ENCODE data around the gene PRR35. TPM values are rescaled to one million over a fixed set of nuclear protein-coding genes. Genes with fewer than 3 reads are reported as not detected.

The PRR35 gene
- total and polyA plus RNA-seq, 7 donors, result not detected

DNA sequence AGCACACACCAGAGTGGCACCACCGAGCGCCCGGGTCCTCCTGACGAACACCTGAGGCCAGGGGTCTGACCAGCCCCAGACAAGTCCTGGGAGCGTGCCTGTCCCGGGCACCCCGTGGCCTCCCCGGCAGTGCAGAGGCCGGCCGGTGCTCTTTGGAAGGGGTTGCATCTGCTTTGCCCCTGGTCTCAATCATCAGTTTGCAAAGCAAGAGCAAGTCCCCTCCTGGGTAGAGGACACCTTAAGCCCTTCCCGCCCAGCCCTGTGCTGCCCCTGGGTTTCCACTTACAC, 44.3 kb upstream of the PRR35 start:
- WGBS, 3 donors, result 95 to 98% (median 96%) methylated on average over 6 to 11 of the region's 11 CpGs
- no peak for TF ChIP-seq CTCF (IDR thresholded peaks at IDR 0.05)

DNA sequence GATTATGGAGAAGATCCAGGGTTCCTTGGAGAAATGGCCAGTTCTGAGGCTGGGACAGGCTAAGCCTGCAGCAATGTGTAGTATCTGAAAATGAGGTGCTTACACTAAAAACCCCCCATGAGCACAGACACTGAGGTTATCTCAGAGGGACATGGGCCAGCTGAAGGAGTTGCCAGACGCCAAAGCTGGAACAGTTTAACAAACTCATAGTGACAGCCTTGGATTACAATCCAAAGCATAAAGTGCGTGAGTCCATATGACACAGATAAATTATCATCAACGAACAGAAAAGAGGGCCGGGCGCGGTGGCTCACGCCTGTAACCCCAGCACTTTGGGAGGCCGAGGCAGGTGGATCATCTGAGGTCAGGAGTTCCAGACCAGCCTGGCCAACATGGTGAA, 43.9 kb upstream of the PRR35 start:
- no peak overlapping the region for H3K27ac ChIP-seq
- TF ChIP-seq CTCF (IDR thresholded peaks at IDR 0.05), result no peak
- 95 to 97% (median 95%) methylated on average over 8 of the region's 8 CpGs for WGBS, 3 donors
- H3K4me1 ChIP-seq, result no peaks in the 10 kb centered on the region
- DNase-seq (no peak), ATAC-seq (no peak)
- peaks cover 0 to 70% of the 10 kb centered on the region in 2 donors for H3K36me3 ChIP-seq (ENCODE audit: insufficient read depth in 1 of 2, low read depth in 1 of 2)
- H3K9me3 ChIP-seq, result no peaks in the 10 kb centered on the region
- no peak overlapping the region for H3K4me3 ChIP-seq
- no peaks in the 10 kb centered on the region for H3K27me3 ChIP-seq (ENCODE audit: insufficient read depth in 3 of 3, low read length in 2 of 3)
- intact Hi-C loops (cut with DNase I), result no loop called here

More for the DNA sequence above, 44.3 kb upstream of the PRR35 start:
- no peak overlapping the region for H3K27ac ChIP-seq
- ATAC-seq (no peak), DNase-seq (no peak)
- H3K27me3 ChIP-seq (ENCODE audit: insufficient read depth in 3 of 3, low read length in 2 of 3), result no peaks in the 10 kb centered on the region
- H3K4me3 ChIP-seq, result no peak overlapping the region
- no peaks in the 10 kb centered on the region for H3K4me1 ChIP-seq
- intact Hi-C loops (cut with DNase I), result no loop called here
- H3K36me3 ChIP-seq (ENCODE audit: insufficient read depth in 1 of 2, low read depth in 1 of 2), result peaks cover 0 to 66% of the 10 kb centered on the region in 2 donors
- no peaks in the 10 kb centered on the region for H3K9me3 ChIP-seq

- Histone ChIP-seq H3K9me3 (no peaks in the 10 kb centered on the region), H3K27ac (no peak overlapping the region), H3K4me1 (no peaks in the 10 kb centered on the region), H3K4me3 (no peak overlapping the region), H3K36me3 (ENCODE audit: insufficient read depth in 1 of 2, low read depth in 1 of 2) (peaks cover 0 to 66% of the 10 kb centered on the region in 2 donors), H3K27me3 (ENCODE audit: insufficient read depth in 3 of 3, low read length in 2 of 3) (no peaks in the 10 kb centered on the region)
- ATAC-seq (peak; percentile 15 to 58 (median 54)), DNase-seq (no peak)
- intact Hi-C loops (cut with DNase I), result no loop called here
- WGBS, 3 donors, result 23 to 47% (median 31%) methylated on average over 9 of the region's 9 CpGs
- no peak for TF ChIP-seq CTCF (IDR thresholded peaks at IDR 0.05)
These were observed 41.3 kb upstream of the PRR35 start for GRCh38 chr16:518858-519257.

- DNase-seq, result no peak
- ATAC-seq, result no peak
- no peaks in the 10 kb centered on the region for H3K27me3 ChIP-seq (ENCODE audit: insufficient read depth in 3 of 3, low read length in 2 of 3)
- no peak overlapping the region for H3K4me3 ChIP-seq
- H3K27ac ChIP-seq, result no peak overlapping the region
- H3K9me3 ChIP-seq, result no peaks in the 10 kb centered on the region
- WGBS, 3 donors, result 91 to 93% (median 92%) methylated on average over 19 of the region's 19 CpGs
- no peaks in the 10 kb centered on the region for H3K4me1 ChIP-seq
- intact Hi-C loops (cut with DNase I), result no loop called here
- peaks cover 0 to 65% of the 10 kb centered on the region in 2 donors for H3K36me3 ChIP-seq (ENCODE audit: insufficient read depth in 1 of 2, low read depth in 1 of 2)
- no peak for TF ChIP-seq CTCF (IDR thresholded peaks at IDR 0.05)
These were observed 40.8 kb upstream of the PRR35 start for GRCh38 chr16:519425-519824.

DNA sequence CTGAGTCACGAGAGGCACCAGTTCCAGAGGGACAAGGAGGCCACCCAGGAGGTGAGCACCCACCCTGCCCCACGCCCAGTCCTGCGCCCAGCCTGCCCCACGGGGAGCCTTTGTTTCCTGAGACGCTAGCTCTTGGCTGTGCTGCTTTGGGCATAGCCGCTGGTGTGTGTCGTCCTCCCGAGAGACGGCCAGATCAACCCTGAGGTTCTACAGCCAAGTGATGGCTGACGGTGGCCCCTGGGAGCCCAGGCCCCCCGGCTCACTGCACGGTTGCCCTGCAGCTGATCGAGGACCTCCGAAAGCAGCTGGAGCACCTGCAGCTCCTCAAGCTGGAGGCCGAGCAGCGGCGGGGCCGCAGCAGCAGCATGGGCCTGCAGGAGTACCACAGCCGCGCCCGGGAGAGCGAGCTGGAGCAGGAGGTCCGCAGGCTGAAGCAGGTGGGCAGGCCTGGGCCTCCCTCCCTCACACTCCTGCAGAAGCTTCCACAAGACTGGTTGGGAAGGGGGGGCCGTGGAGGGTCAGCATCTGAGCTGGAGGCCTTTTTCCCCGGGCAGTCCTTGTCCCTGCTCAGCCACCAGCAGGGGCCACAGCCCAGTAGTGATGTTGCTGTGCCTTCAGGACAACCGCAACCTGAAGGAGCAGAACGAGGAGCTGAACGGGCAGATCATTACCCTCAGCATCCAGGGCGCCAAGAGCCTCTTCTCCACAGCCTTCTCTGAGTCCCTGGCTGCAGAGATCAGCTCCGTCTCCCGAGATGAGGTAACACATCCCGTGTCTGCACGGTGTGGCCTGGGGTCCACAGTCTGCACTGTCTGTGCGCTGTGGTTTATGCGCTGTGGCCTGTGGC, 40.1 kb upstream of the PRR35 start:
- peaks cover 3% of the 10 kb centered on the region for H3K4me1 ChIP-seq
- no peak overlapping the region for H3K4me3 ChIP-seq
- no peak overlapping the region for H3K27ac ChIP-seq
- DNase-seq (no peak), ATAC-seq (no peak)
- H3K27me3 ChIP-seq (ENCODE audit: insufficient read depth in 3 of 3, low read length in 2 of 3), result no peaks in the 10 kb centered on the region
- peaks cover 0 to 59% of the 10 kb centered on the region in 2 donors for H3K36me3 ChIP-seq (ENCODE audit: insufficient read depth in 1 of 2, low read depth in 1 of 2)
- intact Hi-C loops (cut with DNase I), result no loop called here
- H3K9me3 ChIP-seq, result no peaks in the 10 kb centered on the region
- WGBS, 3 donors, result 90 to 91% (median 90%) methylated on average over 34 to 35 of the region's 35 CpGs
- TF ChIP-seq CTCF (IDR thresholded peaks at IDR 0.05), result no peak
